ENCODE data around the gene CCDC152.
"Not testable (repeated sequence)": the region's sequence is repeated elsewhere in the genome, so short reads cannot be mapped to it uniquely, and the experiment has no call there.

CCDC152 gene

GRCh38 chr5:42810834-42811590 lies 54.4 kb downstream of the CCDC152 start:
- Histone ChIP-seq H3K36me3 (ENCODE audit: control insufficient read depth, insufficient read depth, low read length) (no peaks in the 10 kb centered on the region), H3K27me3 (replicated peaks; ENCODE audit: control insufficient read depth, insufficient read depth, low read length) (no peaks in the 10 kb centered on the region), H3K4me3 (replicated peaks; ENCODE audit: low read depth, low read length) (no peak overlapping the region)
- no peak for TF ChIP-seq CTCF (IDR thresholded peaks at IDR 0.05; ENCODE audit: insufficient read depth, low read length, poor library complexity, severe bottlenecking)
- no peak for DNase-seq (ENCODE audit: extremely low read depth, insufficient read length)

GRCh38 chr5:42811591-42812446 lies 55.2 kb downstream of the CCDC152 start, which contains the start of gene SELENOP:
Gene SELENOP, minus strand, starts transcription at chr5:42811892. Its CDS starts 3,539 bp downstream, at chr5:42808353.
- no peaks in the 10 kb centered on the region for H3K27me3 ChIP-seq (replicated peaks; ENCODE audit: control insufficient read depth, insufficient read depth, low read length)
- no peak for DNase-seq (ENCODE audit: extremely low read depth, insufficient read length)
- H3K36me3 ChIP-seq (ENCODE audit: control insufficient read depth, insufficient read depth, low read length) = no peaks in the 10 kb centered on the region
- H3K4me3 ChIP-seq (replicated peaks; ENCODE audit: low read depth, low read length) = no peak within 1 kb of the TSS
- no peak for TF ChIP-seq CTCF (IDR thresholded peaks at IDR 0.05; ENCODE audit: insufficient read depth, low read length, poor library complexity, severe bottlenecking)

GRCh38 chr5:42812620-42813019 lies 56.0 kb downstream of the CCDC152 start:
- Histone ChIP-seq H3K27me3 (replicated peaks; ENCODE audit: control insufficient read depth, insufficient read depth, low read length) (no peaks in the 10 kb centered on the region), H3K36me3 (ENCODE audit: control insufficient read depth, insufficient read depth, low read length) (no peaks in the 10 kb centered on the region), H3K4me3 (replicated peaks; ENCODE audit: low read depth, low read length) (no peak overlapping the region)
- DNase-seq (ENCODE audit: extremely low read depth, insufficient read length) = no peak
- no peak for TF ChIP-seq CTCF (IDR thresholded peaks at IDR 0.05; ENCODE audit: insufficient read depth, low read length, poor library complexity, severe bottlenecking)

GRCh38 chr5:42813533-42813932 lies 56.9 kb downstream of the CCDC152 start:
- TF ChIP-seq CTCF (IDR thresholded peaks at IDR 0.05; ENCODE audit: insufficient read depth, low read length, poor library complexity, severe bottlenecking) = no peak
- Histone ChIP-seq H3K27me3 (replicated peaks; ENCODE audit: control insufficient read depth, insufficient read depth, low read length) (no peaks in the 10 kb centered on the region), H3K4me3 (replicated peaks; ENCODE audit: low read depth, low read length) (no peak overlapping the region), H3K36me3 (ENCODE audit: control insufficient read depth, insufficient read depth, low read length) (no peaks in the 10 kb centered on the region)
- no peak for DNase-seq (ENCODE audit: extremely low read depth, insufficient read length)

- DNase-seq (ENCODE audit: extremely low read depth, insufficient read length); H3K27me3 ChIP-seq (replicated peaks; ENCODE audit: control insufficient read depth, insufficient read depth, low read length); H3K36me3 ChIP-seq (ENCODE audit: control insufficient read depth, insufficient read depth, low read length); H3K4me3 ChIP-seq (replicated peaks; ENCODE audit: low read depth, low read length): not testable (repeated sequence)
These were observed 59.9 kb downstream of the CCDC152 start for GRCh38 chr5:42816546-42816945.

- Histone ChIP-seq H3K27me3 (replicated peaks; ENCODE audit: control insufficient read depth, insufficient read depth, low read length) (no peaks in the 10 kb centered on the region), H3K36me3 (ENCODE audit: control insufficient read depth, insufficient read depth, low read length) (no peaks in the 10 kb centered on the region), H3K4me3 (replicated peaks; ENCODE audit: low read depth, low read length) (no peak overlapping the region)
- no peak for TF ChIP-seq CTCF (IDR thresholded peaks at IDR 0.05; ENCODE audit: insufficient read depth, low read length, poor library complexity, severe bottlenecking)
- DNase-seq (ENCODE audit: extremely low read depth, insufficient read length) = no peak
These were observed 63.1 kb downstream of the CCDC152 start for GRCh38 chr5:42819745-42820144.

Data from GM06990 (cell line).